Right kidney (tissue), 1 donor: ENCODE measurements around the gene SLC26A1.
"Not testable (repeated sequence)": the region's sequence is repeated elsewhere in the genome, so short reads cannot be mapped to it uniquely, and the experiment has no call there.

Experiments
- DNase-seq: peaks from one replicate; pipeline ENCODE4 v3.0.0-alpha.2; 2016

The SLC26A1 gene

DNA sequence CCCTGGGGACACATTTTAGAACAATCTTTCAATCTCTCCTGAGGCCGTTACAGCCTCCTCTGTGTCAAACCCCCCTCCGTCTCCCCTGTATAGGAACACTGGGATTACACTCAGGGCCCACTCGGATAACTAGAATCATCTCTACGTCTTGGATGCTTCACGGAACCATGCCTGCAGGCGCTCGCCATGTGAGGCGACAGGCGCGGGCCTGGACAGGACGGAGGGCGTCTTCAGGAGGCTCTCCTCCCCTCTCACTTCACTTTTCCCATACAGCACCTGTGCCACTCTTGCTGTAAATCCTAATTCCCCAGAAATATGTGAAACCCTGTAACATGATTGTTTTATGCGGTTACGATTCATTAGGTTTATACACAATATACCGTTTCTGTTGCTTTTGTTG lies 10.4 kb downstream of the SLC26A1 start:
- DNase-seq: no peak

DNA sequence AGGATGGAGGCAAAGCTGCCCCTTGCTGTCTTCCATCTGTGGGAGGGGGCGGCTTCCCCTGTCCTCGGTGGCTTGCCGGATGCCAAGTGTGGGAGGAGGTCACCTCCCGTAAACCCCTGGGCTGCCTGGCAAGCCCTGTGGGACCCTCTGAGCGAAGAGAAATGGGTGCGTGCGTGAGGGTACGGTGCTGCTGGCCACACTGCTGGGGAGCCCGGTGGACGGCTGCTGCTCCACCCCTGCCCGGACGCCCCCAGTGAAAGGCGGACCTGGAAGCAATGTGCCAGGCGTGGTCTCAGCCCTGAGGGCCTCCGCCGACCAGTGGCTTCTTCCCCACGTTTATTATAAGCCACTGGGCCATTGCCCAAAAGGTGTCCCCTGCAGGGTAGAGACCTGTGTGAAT lies 10.9 kb downstream of the SLC26A1 start:
- no peak for DNase-seq

GRCh38 chr4:978957-979701 lies 14.1 kb downstream of the SLC26A1 start:
- no peak for DNase-seq

DNA sequence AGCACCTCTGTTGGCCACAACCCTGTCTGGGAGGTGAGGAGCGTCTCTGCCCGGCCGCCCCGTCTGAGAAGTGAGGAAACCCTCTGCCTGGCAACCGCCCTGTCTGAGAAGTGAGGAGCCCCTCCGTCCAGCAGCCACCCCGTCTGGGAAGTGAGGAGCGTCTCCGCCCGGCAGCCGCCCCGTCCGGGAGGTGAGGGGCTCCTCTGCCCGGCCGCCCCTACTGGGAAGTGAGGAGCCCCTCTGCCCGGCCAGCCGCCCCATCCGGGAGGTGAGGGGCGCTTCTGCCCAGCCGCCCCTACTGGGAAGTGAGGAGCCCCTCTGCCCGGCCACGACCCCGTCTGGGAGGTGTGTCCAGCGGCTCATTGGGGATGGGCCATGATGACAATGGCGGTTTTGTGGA lies 17.2 kb downstream of the SLC26A1 start:
- not testable (repeated sequence) for DNase-seq

- no peak for DNase-seq
Observed at GRCh38 chr4:974668-975067, 18.5 kb downstream of the SLC26A1 start.

DNA sequence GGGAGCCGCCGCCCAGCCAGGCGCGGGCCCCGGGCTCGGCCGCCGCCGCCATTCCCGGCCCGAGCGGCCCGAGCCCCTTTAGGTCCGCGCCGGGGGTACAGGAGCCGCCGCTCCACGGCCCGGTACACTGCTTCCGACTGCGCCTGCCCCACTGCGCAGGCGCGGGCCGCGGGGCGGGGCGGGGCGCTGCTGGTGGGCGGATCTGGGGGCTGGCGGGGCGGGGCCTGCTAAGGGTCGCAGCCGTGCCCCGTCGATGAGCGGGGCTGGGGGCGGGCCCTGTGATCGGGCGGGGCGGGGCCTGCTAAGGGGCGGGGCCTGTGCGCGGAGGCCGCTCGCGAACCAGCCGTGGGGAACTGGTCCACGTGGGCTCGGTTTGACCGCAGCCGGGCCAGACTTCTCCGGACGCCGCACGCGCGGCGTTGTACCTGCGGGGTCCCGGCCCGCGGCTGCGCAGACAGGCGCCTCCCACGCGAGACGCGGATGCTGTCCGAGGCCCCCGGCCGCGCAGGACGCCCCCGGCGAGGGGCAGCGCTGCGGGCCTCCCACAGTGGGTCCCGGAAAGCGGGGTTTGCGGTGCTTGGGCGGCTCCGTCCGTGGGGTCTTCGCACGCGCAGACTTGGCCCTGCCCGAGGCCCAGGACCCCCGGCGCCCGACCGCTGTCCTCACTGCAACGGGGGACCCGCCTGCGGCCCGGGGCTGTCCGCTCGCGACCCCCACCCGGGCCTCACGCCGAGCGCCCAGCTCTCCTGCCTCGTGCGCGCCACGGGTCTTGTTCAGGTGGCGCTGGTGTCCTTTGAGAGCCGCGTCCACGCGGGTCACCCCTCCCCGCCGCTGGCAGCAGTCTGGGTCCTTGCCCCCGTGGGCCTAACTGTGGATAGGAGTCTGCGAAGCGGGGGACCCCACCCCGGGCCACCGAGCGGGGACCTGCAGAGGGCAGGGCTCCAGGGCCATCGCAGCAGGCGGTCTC lies 19.5 kb downstream of the SLC26A1 start, which contains the start of gene DGKQ:
Gene DGKQ (minus strand): TSS at position 139 of the 967 bp plus-strand sequence. CDS start 87 bp downstream, at position 52.
- DNase-seq: peak; percentile 39

- peak; percentile 68 for DNase-seq
Observed at GRCh38 chr4:972651-973424, 20.4 kb downstream of the SLC26A1 start.

GRCh38 chr4:971666-972500 lies 21.3 kb downstream of the SLC26A1 start:
- DNase-seq: no peak

DNA sequence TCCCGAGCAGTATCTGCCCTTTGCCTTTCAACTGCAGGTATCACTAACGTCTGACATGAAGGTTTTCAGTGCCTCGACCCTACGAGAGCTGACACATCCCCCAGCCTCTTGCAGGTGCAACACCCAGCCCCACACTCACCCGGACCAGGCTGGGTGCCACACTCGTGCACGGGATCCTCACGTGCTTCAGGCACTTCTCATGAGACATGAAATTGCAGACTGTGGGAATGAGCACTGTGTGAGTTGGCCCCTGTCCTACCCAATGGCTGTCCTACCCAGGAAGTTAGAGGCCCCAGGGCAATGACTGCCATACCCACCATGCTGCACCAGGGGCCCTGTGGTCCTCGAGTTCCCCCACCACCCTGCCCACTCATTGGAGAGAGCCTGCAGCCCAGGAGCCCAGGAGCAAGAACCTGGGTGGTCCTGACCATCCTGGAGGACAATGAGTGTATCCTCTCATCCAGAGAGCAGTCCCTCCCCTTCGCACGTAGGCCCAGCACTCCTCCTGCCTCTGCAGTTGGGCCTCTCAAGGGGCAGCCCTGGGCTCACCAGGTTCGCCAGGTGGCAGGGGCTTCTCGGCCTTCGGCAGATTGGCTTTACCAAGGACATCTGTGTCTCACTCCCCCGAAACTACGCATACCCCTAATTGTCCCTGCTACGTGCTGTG lies 22.2 kb downstream of the SLC26A1 start:
- no peak for DNase-seq

DNA sequence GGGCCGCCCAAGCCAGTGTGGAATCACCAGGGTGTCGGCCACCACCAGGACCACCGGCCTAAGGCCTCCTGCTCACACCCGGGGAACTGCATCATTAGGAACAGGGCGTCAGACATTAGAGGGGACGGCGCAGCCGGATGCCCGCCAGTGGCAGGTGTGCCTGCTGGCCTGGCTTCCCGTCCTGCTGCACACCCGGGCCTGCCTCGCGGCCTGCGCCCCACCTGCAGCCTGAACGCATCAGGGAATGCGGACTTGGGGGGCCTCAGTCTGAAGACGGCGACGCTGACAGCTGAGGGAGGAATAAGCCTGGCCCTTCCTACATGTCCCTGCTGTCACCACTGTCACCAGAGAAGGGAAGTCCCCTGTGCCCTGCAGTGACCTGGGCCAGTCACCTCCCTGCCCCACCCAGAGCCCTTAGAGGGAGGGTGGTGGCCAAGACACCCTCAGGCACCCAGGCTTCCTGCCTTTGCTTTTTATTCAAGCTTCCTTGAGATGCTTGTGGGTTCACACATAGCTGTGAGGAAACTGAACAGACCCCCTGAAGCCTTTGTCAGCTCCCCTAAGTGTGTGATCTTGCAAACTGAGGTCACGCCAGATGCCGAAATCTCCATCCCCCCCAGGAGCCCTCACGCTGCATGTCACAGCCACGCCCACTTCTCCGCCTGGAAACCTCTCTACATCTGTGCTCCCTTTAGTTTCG lies 23.0 kb downstream of the SLC26A1 start:
- DNase-seq: no peak

- no peak for DNase-seq
Observed at GRCh38 chr4:968621-969394, 24.4 kb downstream of the SLC26A1 start.

GRCh38 chr4:968221-968620 lies 25.0 kb downstream of the SLC26A1 start:
- DNase-seq: no peak

DNA sequence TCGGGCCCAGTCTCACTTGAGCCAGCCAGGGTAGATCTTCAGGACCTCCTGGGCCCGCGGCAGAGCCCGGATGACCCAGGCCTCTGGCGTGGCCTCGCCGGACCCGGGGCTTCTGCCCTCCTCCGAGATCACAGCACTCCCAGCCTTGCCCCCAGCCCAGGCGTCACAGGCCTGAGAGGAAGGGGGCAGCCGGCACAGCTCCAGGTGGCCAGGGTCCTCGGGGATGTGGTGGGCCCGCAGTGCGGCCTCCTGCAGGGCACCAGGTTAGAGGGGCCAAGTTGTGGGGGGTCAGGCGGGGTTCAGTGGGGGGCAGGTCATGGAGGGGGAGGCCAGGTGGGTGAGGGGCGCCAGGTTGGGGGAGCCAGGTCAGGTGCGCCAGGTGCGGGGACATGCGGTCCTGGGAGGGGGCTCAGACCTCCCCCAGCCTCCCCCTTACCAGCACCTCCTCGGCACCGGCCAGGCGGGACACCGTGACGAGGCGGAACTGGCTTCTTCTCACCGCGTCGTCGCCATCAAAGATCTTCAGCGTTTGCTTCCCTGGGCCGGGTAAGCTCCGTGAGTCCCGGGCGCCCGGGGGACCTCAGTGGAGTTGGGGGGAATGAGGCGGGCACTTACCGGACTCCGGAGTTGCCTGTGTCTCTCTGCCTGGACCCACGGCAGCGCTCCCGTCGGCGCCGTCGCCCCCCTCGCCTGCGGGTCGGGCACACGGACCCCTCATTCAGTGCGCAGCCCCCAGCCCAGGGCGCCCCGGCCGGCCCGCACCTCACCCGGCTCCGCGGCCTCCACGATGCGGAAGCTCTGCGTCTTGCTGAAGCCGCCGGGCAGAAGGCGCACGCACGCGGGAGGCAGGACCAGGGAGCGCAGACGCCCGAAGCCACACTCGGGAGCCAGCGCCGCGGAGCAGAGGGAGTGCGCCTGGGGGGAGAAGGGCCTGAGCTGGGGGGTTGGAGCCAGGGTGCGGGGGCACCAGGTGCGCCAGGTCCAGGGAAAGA lies 25.8 kb downstream of the SLC26A1 start:
- peak; percentile 49 for DNase-seq

DNA sequence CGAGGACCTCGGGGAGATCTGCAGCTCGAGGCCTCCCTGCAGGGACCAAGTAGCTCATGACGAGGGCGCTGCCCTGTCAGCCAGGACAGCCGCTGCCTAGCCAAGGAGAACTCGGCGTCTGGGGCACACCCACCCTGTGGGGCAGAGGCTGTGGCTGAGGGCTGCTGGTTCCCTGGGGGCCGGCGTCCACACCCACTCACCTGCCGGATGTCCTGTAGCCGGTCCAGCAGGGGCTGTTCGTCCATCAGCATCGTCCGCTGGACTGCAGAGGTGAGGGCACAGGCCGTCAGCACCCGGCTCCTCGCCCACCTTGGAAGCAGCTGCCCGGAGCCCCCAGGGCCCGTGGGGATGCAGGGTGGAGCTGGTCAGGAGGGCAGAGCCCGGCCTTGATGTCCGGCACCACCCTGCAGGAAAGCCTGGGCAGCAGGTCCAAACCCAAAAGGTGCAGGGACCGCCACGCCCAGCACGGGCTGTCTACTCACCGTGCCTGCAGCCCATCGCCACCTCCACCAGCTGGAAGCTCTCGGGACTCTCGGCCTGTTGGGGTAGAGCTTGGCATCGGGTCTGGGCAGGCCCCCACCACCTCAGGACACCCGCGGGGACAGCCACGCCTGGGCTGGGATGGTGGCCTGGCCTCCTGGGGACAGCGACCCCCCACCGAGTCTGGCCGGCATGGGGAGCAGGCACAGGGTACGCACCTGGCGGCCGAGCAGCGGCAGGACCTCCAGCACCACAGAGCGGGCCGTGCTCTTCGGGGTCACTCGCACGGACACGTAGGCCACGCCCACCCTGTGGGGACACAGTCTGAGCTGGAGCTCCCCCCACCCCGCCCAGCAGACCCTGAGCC lies 26.7 kb downstream of the SLC26A1 start:
- DNase-seq: no peak

GRCh38 chr4:965766-966134 lies 27.5 kb downstream of the SLC26A1 start:
- no peak for DNase-seq

- no peak for DNase-seq
Observed at GRCh38 chr4:965048-965765, 28.0 kb downstream of the SLC26A1 start.
